Neural progenitor cell (in vitro differentiated cells): ENCODE results near the gene KDM6A.

Experiments
- EZH2 ChIP-seq: fragments of 200-600 bp; sonication (generic); IDR thresholded peaks from 2 replicates; pipeline ENCODE4 v1.6.1; 2017; ENCODE audit warnings: antibody characterized with exemption, mild to moderate bottlenecking, moderate library complexity
- TF ChIP-seq, protein P1 (sequence below): fragments of 200-600 bp; sonication (generic); IDR thresholded peaks from 2 replicates; pipeline ENCODE4 v1.5.1; 2017; ENCODE audit warnings: antibody characterized with exemption, mild to moderate bottlenecking

DNA sequence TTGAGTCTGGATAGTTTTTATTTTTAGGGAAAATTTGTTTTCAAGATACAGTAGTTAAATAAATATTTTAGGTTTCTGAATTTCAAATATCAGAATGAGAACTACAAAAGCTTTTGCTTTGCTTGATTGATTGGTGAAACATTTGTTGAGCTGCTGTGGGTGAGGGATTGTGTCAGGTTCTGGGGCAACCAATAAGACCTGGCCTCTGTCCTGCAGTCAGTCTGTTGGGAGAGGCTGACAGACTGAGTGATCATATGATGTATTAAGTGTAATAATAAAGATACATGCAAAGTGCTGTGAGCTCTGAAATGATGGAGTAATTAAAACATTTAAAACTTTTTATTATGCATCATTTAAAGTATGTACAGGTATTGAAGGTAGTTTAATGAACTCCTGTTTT is 9.6 kb downstream of the KDM6A start:
- TF ChIP-seq, protein P1, sequence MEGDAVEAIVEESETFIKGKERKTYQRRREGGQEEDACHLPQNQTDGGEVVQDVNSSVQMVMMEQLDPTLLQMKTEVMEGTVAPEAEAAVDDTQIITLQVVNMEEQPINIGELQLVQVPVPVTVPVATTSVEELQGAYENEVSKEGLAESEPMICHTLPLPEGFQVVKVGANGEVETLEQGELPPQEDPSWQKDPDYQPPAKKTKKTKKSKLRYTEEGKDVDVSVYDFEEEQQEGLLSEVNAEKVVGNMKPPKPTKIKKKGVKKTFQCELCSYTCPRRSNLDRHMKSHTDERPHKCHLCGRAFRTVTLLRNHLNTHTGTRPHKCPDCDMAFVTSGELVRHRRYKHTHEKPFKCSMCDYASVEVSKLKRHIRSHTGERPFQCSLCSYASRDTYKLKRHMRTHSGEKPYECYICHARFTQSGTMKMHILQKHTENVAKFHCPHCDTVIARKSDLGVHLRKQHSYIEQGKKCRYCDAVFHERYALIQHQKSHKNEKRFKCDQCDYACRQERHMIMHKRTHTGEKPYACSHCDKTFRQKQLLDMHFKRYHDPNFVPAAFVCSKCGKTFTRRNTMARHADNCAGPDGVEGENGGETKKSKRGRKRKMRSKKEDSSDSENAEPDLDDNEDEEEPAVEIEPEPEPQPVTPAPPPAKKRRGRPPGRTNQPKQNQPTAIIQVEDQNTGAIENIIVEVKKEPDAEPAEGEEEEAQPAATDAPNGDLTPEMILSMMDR = no peak
- TF ChIP-seq EZH2 = no peak
